K562 (cell line): Measurements from ENCODE around the gene CSDE1. TPM values are rescaled to one million over a fixed set of nuclear protein-coding genes. Genes with fewer than 3 reads are reported as not detected.

Experiments
- ESRRA ChIP-seq: fragments of 450-650 bp; IDR thresholded peaks from 2 replicates; pipeline ENCODE4 v1.6.1; 2014; ENCODE audit warnings: low read depth, mild to moderate bottlenecking, moderate library complexity, borderline replicate concordance
- FOXA1 ChIP-seq: fragments of 450-650 bp; IDR thresholded peaks from 2 replicates; pipeline ENCODE4 v1.6.1; 2016; ENCODE audit warnings: mild to moderate bottlenecking, borderline replicate concordance
- GTF2F1 ChIP-seq: IDR thresholded peaks from 2 replicates; pipeline ENCODE4 v1.6.1; 2011; ENCODE audit warnings: low read depth, low read length, improper control_type of control experiment
- HMG20A ChIP-seq: fragments of 450-650 bp; formaldehyde crosslinking; conservative IDR thresholded peaks from 2 replicates; pipeline ENCODE4 v1.4.0; 2020; ENCODE audit warnings: mild to moderate bottlenecking, mixed read lengths
- KDM2B ChIP-seq: fragments of 250-450 bp; sonication (Bioruptor Pico); IDR thresholded peaks from 2 replicates; pipeline ENCODE4 v1.8.0; 2021; ENCODE audit warnings: mild to moderate bottlenecking, moderate library complexity
- SMARCC2 ChIP-seq: fragments of 450-650 bp; IDR thresholded peaks from 2 replicates; pipeline ENCODE4 v1.6.1; 2017; ENCODE audit warnings: antibody characterized with exemption, moderate library complexity, mild to moderate bottlenecking, low read depth
- TEAD1 ChIP-seq, 2 experiments: fragments of 450-650 bp in 1 of 2; sonication (generic) in 1 of 2; formaldehyde crosslinking; IDR thresholded peaks; 2 replicates each; pipeline versions ENCODE4 v1.4.0 to v1.8.0; 2020 to 2022; ENCODE audit warnings: mild to moderate bottlenecking in 2 of 2, missing genetic modification reagents in 1 of 2
- ZFP30 ChIP-seq: fragments of 250-450 bp; sonication (Bioruptor Pico); IDR thresholded peaks from 2 replicates; pipeline ENCODE4 v1.8.0; 2022; ENCODE audit warnings: moderate library complexity, mild to moderate bottlenecking, inconsistent platforms, borderline replicate concordance
- ZNF184 ChIP-seq: sonication (generic); formaldehyde crosslinking; IDR thresholded peaks from 2 replicates; pipeline ENCODE4 v1.5.0; 2020; ENCODE audit warnings: missing genetic modification reagents
- ZNF311 ChIP-seq: fragments of 250-450 bp; sonication (Bioruptor Pico); IDR thresholded peaks from 2 replicates; pipeline ENCODE4 v1.4.0; 2020; ENCODE audit warnings: mild to moderate bottlenecking, moderate library complexity
- ZNF41 ChIP-seq: fragments of 250-450 bp; sonication (Bioruptor Pico); conservative IDR thresholded peaks from 2 replicates; pipeline ENCODE4 v1.4.0; 2020; ENCODE audit warnings: mild to moderate bottlenecking
- ZNF551 ChIP-seq: fragments of 250-450 bp; sonication (Bioruptor Pico); IDR thresholded peaks from 2 replicates; pipeline ENCODE4 v1.5.0; 2021; ENCODE audit warnings: mild to moderate bottlenecking, moderate library complexity
- polyA plus RNA-seq, 8 experiments: library from polyadenylated mRNA; depleted of rRNA in 4 of 8; stranded (reverse) in 5 of 8; unstranded in 3 of 8; fragments of >200 nt; fragmentation: Nextera tagmentation in 2 of 8; fragmentation: Illumina TruSeq in 1 of 8; extraction: Ambion mirVana in 2 of 8; extraction: Trizol in 1 of 8; gene quantifications; 2 replicates each; pipeline versions ENCODE4 v1.2.1 to v1.2.3, GENCODE V29; 2011 to 2014; ENCODE audit warnings: inconsistent platforms in 1 of 8, missing spikeins in 1 of 8
- total RNA-seq, 7 experiments: library from RNA; depleted of rRNA in 6 of 7; stranded (reverse); fragments of >200 nt in 6 of 7; fragmentation: Illumina TruSeq in 2 of 7; extraction: Trizol in 2 of 7; gene quantifications; 2 replicates each; pipeline versions ENCODE4 v1.2.1 to v1.2.3, GENCODE V29; 2011 to 2021; ENCODE audit warnings: low replicate concordance in 1 of 7
- TF ChIP-seq, protein P1 (sequence below): fragments of 450-650 bp; IDR thresholded peaks from 2 replicates; pipeline ENCODE4 v1.6.1; 2017; ENCODE audit warnings: antibody characterized with exemption, mild to moderate bottlenecking
- TF ChIP-seq, protein P2 (sequence below): fragments of 450-650 bp; formaldehyde crosslinking; IDR thresholded peaks from 2 replicates; pipeline ENCODE4 v1.4.0; 2020; ENCODE audit warnings: mild to moderate bottlenecking
- TF ChIP-seq, protein P3 (sequence below): fragments of 450-650 bp; formaldehyde crosslinking; IDR thresholded peaks from 2 replicates; pipeline ENCODE4 v1.4.0; 2020; ENCODE audit warnings: mild to moderate bottlenecking, moderate library complexity

CSDE1 gene
- total and polyA plus RNA-seq, 9 of the 15 experiments (the other 6 are each of a cell fraction or from before 2014, with no cell fraction given) = 174 to 538 (median 403) TPM

- TF ChIP-seq KDM2B = no peak
- TF ChIP-seq FOXA1 = no peak
- no peak for TF ChIP-seq TEAD1 (CRISPR knock-in tag; IDR thresholded peaks at IDR 0.05)
- no peak for TF ChIP-seq ZNF311 (CRISPR knock-in tag)
- peak; percentile 81; the same call in 1 of the 2 replicates for TF ChIP-seq ZNF551 (CRISPR knock-in tag)
- TF ChIP-seq ESRRA = peak; percentile 58; the same call in 1 of the 2 replicates
- no peak for TF ChIP-seq ZNF184
- TF ChIP-seq, protein P1, sequence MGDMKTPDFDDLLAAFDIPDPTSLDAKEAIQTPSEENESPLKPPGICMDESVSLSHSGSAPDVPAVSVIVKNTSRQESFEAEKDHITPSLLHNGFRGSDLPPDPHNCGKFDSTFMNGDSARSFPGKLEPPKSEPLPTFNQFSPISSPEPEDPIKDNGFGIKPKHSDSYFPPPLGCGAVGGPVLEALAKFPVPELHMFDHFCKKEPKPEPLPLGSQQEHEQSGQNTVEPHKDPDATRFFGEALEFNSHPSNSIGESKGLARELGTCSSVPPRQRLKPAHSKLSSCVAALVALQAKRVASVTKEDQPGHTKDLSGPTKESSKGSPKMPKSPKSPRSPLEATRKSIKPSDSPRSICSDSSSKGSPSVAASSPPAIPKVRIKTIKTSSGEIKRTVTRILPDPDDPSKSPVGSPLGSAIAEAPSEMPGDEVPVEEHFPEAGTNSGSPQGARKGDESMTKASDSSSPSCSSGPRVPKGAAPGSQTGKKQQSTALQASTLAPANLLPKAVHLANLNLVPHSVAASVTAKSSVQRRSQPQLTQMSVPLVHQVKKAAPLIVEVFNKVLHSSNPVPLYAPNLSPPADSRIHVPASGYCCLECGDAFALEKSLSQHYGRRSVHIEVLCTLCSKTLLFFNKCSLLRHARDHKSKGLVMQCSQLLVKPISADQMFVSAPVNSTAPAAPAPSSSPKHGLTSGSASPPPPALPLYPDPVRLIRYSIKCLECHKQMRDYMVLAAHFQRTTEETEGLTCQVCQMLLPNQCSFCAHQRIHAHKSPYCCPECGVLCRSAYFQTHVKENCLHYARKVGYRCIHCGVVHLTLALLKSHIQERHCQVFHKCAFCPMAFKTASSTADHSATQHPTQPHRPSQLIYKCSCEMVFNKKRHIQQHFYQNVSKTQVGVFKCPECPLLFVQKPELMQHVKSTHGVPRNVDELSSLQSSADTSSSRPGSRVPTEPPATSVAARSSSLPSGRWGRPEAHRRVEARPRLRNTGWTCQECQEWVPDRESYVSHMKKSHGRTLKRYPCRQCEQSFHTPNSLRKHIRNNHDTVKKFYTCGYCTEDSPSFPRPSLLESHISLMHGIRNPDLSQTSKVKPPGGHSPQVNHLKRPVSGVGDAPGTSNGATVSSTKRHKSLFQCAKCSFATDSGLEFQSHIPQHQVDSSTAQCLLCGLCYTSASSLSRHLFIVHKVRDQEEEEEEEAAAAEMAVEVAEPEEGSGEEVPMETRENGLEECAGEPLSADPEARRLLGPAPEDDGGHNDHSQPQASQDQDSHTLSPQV = no peak
- TF ChIP-seq ZNF41 (CRISPR knock-in tag) = no peak
- TF ChIP-seq, protein P2, sequence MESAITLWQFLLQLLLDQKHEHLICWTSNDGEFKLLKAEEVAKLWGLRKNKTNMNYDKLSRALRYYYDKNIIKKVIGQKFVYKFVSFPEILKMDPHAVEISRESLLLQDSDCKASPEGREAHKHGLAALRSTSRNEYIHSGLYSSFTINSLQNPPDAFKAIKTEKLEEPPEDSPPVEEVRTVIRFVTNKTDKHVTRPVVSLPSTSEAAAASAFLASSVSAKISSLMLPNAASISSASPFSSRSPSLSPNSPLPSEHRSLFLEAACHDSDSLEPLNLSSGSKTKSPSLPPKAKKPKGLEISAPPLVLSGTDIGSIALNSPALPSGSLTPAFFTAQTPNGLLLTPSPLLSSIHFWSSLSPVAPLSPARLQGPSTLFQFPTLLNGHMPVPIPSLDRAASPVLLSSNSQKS (CRISPR knock-in tag) = 0 out of 2 replicates have a peak, but pooled peaks have one; percentile 20
- TF ChIP-seq SMARCC2 = no peak
- 0 out of 2 replicates have a peak, but pooled peaks have one; percentile 20 for TF ChIP-seq HMG20A
- no peak for TF ChIP-seq GTF2F1
- TF ChIP-seq, protein P3, sequence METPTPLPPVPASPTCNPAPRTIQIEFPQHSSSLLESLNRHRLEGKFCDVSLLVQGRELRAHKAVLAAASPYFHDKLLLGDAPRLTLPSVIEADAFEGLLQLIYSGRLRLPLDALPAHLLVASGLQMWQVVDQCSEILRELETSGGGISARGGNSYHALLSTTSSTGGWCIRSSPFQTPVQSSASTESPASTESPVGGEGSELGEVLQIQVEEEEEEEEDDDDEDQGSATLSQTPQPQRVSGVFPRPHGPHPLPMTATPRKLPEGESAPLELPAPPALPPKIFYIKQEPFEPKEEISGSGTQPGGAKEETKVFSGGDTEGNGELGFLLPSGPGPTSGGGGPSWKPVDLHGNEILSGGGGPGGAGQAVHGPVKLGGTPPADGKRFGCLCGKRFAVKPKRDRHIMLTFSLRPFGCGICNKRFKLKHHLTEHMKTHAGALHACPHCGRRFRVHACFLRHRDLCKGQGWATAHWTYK (CRISPR knock-in tag) = 0 out of 2 replicates have a peak, but pooled peaks have one; percentile 82
- TF ChIP-seq ZFP30 (CRISPR knock-in tag) = no peak
Observed at GRCh38 chr1:114716304-114717170, 41.2 kb downstream of the CSDE1 start, which contains the start of gene NRAS (continued).
